SK-N-SH (cell line): ENCODE results near the gene NLGN2. TPM values are rescaled to one million over a fixed set of nuclear protein-coding genes. Genes with fewer than 3 reads are reported as not detected.

Source experiments
- CTCF ChIA-PET: fragments of 300-600, 350-600 bp; formaldehyde crosslinking; extraction: SDS; loops from one replicate; lab custom pipeline; 2021; lab: Yijun Ruan, JAX
- POLR2A ChIA-PET: fragments of 350-600 bp; sonication (Branson Sonifier 250); formaldehyde crosslinking; extraction: SDS; loops from one replicate; lab custom pipeline; 2020; ENCODE audit warnings: antibody characterized with exemption, inconsistent platforms; lab: Yijun Ruan, JAX
- DNase-seq: peaks from one replicate; pipeline ENCODE4 v3.0.0; 2012
- H2AFZ ChIP-seq: fragments of 200-600 bp; sonication (generic); 2 replicates; pipeline ENCODE4 v1.8.1; 2016; ENCODE audit warnings: antibody characterized with exemption, mild to moderate bottlenecking, low read depth
- H3F3A ChIP-seq: fragments of 200-600 bp; sonication (generic); replicated peaks from 2 replicates; pipeline ENCODE3; 2016; ENCODE audit warnings: antibody characterized with exemption, mild to moderate bottlenecking; ENCODE audit not compliant: insufficient read depth
- H3K27ac ChIP-seq, 2 experiments: fragments of 200-500 bp in 1 of 2; fragments of 200-600 bp in 1 of 2; sonication (Bioruptor generic) in 1 of 2; sonication (generic), shearing (Covaris generic) in 1 of 2; 2 replicates each; pipeline versions ENCODE4 v1.5.1 to v1.6.1; 2014 to 2016; ENCODE audit warnings: low read depth in 2 of 2, inconsistent platforms in 1 of 2, low read length in 1 of 2, mild to moderate bottlenecking in 1 of 2, mixed read lengths in 1 of 2
- H3K27me3 ChIP-seq: fragments of 200-600 bp; sonication (generic), shearing (Covaris generic); 2 replicates; pipeline ENCODE4 v1.6.1; 2016; ENCODE audit warnings: mixed run types; ENCODE audit not compliant: insufficient read depth
- H3K36me3 ChIP-seq, 2 experiments: fragments of 200-500 bp in 1 of 2; fragments of 200-600 bp in 1 of 2; sonication (Bioruptor generic) in 1 of 2; sonication (generic) in 1 of 2; replicated peaks in 1 of 2; 2 replicates each; pipeline versions ENCODE3 to v1.5.1; 2014 to 2016; ENCODE audit warnings: low read length in 1 of 2, mild to moderate bottlenecking in 1 of 2; ENCODE audit not compliant: insufficient read depth in 2 of 2, control insufficient read depth in 1 of 2
- H3K4me1 ChIP-seq, 2 experiments: fragments of 200-500 bp in 1 of 2; fragments of 200-600 bp in 1 of 2; sonication (Bioruptor generic) in 1 of 2; sonication (generic), shearing (Covaris generic) in 1 of 2; 2 replicates each; pipeline versions ENCODE4 v1.5.1 to v1.6.1; 2014 to 2016; ENCODE audit warnings: low read depth in 1 of 2, low read length in 1 of 2, mixed run types in 1 of 2; ENCODE audit not compliant: insufficient read depth in 2 of 2, control insufficient read depth in 1 of 2
- H3K4me2 ChIP-seq: fragments of 200-600 bp; sonication (generic), shearing (Covaris generic); 2 replicates; pipeline ENCODE4 v1.6.1; 2017; ENCODE audit warnings: mixed run types
- H3K4me3 ChIP-seq, 2 experiments: fragments of 200-500 bp in 1 of 2; fragments of 200-600 bp in 1 of 2; sonication (Bioruptor generic) in 1 of 2; sonication (generic), shearing (Covaris generic) in 1 of 2; 2 replicates each; pipeline versions ENCODE4 v1.5.1 to v1.8.1; 2014 to 2016; ENCODE audit warnings: low read depth in 2 of 2, inconsistent platforms in 1 of 2, low read length in 1 of 2, mild to moderate bottlenecking in 1 of 2, mixed read lengths in 1 of 2, moderate library complexity in 1 of 2
- H3K79me2 ChIP-seq: fragments of 200-600 bp; sonication (generic); 2 replicates; pipeline ENCODE4 v1.8.1; 2017; ENCODE audit warnings: mild to moderate bottlenecking; ENCODE audit not compliant: insufficient read depth
- H3K9ac ChIP-seq: fragments of 200-600 bp; sonication (generic); 2 replicates; pipeline ENCODE4 v1.6.1; 2017; ENCODE audit warnings: mixed run types
- H3K9me2 ChIP-seq: fragments of 200-600 bp; sonication (generic); 2 replicates; pipeline ENCODE4 v1.6.1; 2017; ENCODE audit warnings: mixed run types
- H3K9me3 ChIP-seq: fragments of 200-600 bp; sonication (generic); 2 replicates; pipeline ENCODE4 v1.6.1; 2017; ENCODE audit warnings: mixed run types, mild to moderate bottlenecking, moderate library complexity
- H4K20me1 ChIP-seq: fragments of 200-600 bp; sonication (generic); 2 replicates; pipeline ENCODE4 v1.6.1; 2017; ENCODE audit warnings: mild to moderate bottlenecking, mixed run types; ENCODE audit not compliant: insufficient read depth
- ELF1 ChIP-seq: IDR thresholded peaks from 2 replicates; pipeline ENCODE4 v1.4.0; 2012
- EZH2phosphoT487 ChIP-seq: fragments of 200-600 bp; sonication (generic); IDR thresholded peaks from 2 replicates; pipeline ENCODE4 v1.6.1; 2017; ENCODE audit warnings: low read depth, mixed run types, mild to moderate bottlenecking, antibody characterized with exemption, moderate library complexity, borderline replicate concordance
- FOXJ3 ChIP-seq: sonication (generic); formaldehyde crosslinking; IDR thresholded peaks from 2 replicates; pipeline ENCODE4 v1.5.1; 2020; ENCODE audit warnings: mild to moderate bottlenecking, missing genetic modification reagents
- FOXM1 ChIP-seq: IDR thresholded peaks from 2 replicates; pipeline ENCODE4 v1.4.0; 2012; ENCODE audit warnings: low read depth, mild to moderate bottlenecking
- GABPA ChIP-seq: IDR thresholded peaks from 2 replicates; pipeline ENCODE4 v1.4.0; 2012; ENCODE audit warnings: low read depth, mild to moderate bottlenecking
- MAX ChIP-seq: IDR thresholded peaks from 2 replicates; pipeline ENCODE4 v1.4.0; 2012; ENCODE audit warnings: low read depth
- MEF2A ChIP-seq: IDR thresholded peaks from 2 replicates; pipeline ENCODE4 v1.4.0; 2012; ENCODE audit warnings: low read depth, borderline replicate concordance
- RAD21 ChIP-seq: IDR thresholded peaks from 2 replicates; pipeline ENCODE4 v1.6.1; 2012; ENCODE audit warnings: mild to moderate bottlenecking, low read length
- REST ChIP-seq: IDR thresholded peaks from 2 replicates; pipeline ENCODE4 v1.6.1; 2012; ENCODE audit warnings: mild to moderate bottlenecking, low read depth, low read length, moderate library complexity
- RXRA ChIP-seq: IDR thresholded peaks from 2 replicates; pipeline ENCODE4 v1.4.0; 2012; ENCODE audit warnings: low read depth, mild to moderate bottlenecking, borderline replicate concordance
- SIN3A ChIP-seq: IDR thresholded peaks from 2 replicates; pipeline ENCODE4 v1.6.1; 2012; ENCODE audit warnings: low read depth, mild to moderate bottlenecking, low read length, moderate library complexity, borderline replicate concordance
- SMC3 ChIP-seq: IDR thresholded peaks from 2 replicates; pipeline ENCODE4 v1.6.1; 2012; ENCODE audit warnings: low read depth, low read length, improper control_type of control experiment
- TEAD4 ChIP-seq: IDR thresholded peaks from 2 replicates; pipeline ENCODE4 v1.4.0; 2012; ENCODE audit warnings: mild to moderate bottlenecking, borderline replicate concordance; ENCODE audit not compliant: insufficient read depth
- YY1 ChIP-seq: IDR thresholded peaks from 2 replicates; pipeline ENCODE4 v1.4.0; 2012; ENCODE audit warnings: low read depth, mild to moderate bottlenecking
- ZBTB33 ChIP-seq: IDR thresholded peaks from 2 replicates; pipeline ENCODE4 v1.4.0; 2012; ENCODE audit warnings: low read depth, borderline replicate concordance
- WGBS: methylation state at CpG from one replicate; pipeline ENCODE4 v1.1.6; 2017; ENCODE audit warnings: low lambda C conversion rate; 5-methylcytosine and 5-hydroxymethylcytosine counted together
- polyA plus RNA-seq, 3 experiments: library from polyadenylated mRNA; depleted of rRNA; stranded (reverse); fragments of >200 nt; gene quantifications; 2 replicates each; pipeline ENCODE4 v1.2.3, GENCODE V29; 2012
- TF ChIP-seq, protein P1 (sequence below): fragments of 200-600 bp; sonication (generic); IDR thresholded peaks from 2 replicates; pipeline ENCODE4 v1.6.1; 2017; ENCODE audit warnings: antibody characterized with exemption, mild to moderate bottlenecking, moderate library complexity
- TF ChIP-seq, protein P2 (sequence below): fragments of 150-350 bp; IDR thresholded peaks from 2 replicates; pipeline ENCODE4 v1.6.1; 2016; ENCODE audit warnings: mild to moderate bottlenecking, low read depth, low read length

Gene NLGN2
- polyA plus RNA-seq, 1 of the 3 experiments (the other 2 are of a cell fraction), result 29.9 TPM

- no peak for TF ChIP-seq FOXJ3 (CRISPR knock-in tag)
These were observed 55.8 kb downstream of the NLGN2 start (continued) for GRCh38 chr17:7463372-7463846.

DNA sequence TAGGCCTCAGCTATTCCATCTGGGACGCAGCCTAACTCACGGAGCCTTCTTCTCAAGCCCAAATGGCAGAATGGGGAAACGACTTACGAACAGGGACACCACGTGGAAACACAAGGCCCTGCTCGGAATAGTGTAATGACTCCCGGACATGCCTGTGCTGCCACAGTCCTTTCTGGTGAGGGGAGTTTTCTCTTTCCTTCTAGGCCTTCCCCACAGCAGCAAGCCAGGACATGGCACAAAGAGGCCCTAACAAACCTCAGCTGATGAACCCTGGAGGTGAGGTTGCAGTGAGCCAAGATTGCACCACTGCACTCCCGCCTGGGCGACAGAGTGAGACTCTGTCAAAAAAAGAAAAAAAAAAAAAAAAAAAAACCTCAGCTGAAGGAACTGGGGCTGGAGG, 56.4 kb downstream of the NLGN2 start:
- CTCF ChIA-PET, result interaction anchor here (1.1 kb wide), 1 partner anchor 16 kb away, joined by 3 read pairs; the partner anchor contains the start of gene ZBTB4

More for the DNA sequence above, 56.4 kb downstream of the NLGN2 start:
- Histone ChIP-seq H2AFZ (no peak overlapping the region), H3K27ac (no peak overlapping the region), H3K4me3 (no peak overlapping the region), H3K9ac (no peak overlapping the region), H3K9me2 (no peaks in the 10 kb centered on the region), H3K27me3 (no peaks in the 10 kb centered on the region), H3K4me1 (peaks cover 4 to 12% of the 10 kb centered on the region in 2 experiments; a peak in 1 of 4 replicates), H4K20me1 (0 out of 2 replicates have a peak, but pooled peaks cover 7% of the 10 kb centered on the region), H3K9me3 (no peaks in the 10 kb centered on the region), H3K79me2 (peaks cover 30% of the 10 kb centered on the region), H3K4me2 (no peak overlapping the region), H3F3A (peaks cover 11% of the 10 kb centered on the region), H3K36me3 (peaks cover 4 to 32% of the 10 kb centered on the region in 2 experiments)
- no peak for DNase-seq
- 97% methylated on average over 9 of the region's 9 CpGs for WGBS
- TF ChIP-seq ELF1, result no peak
- TF ChIP-seq FOXJ3 (CRISPR knock-in tag), result no peak
- no peak for TF ChIP-seq YY1
- no peak for TF ChIP-seq MEF2A
- no peak for TF ChIP-seq TEAD4
- TF ChIP-seq SIN3A, result no peak
- no peak for TF ChIP-seq REST
- TF ChIP-seq, protein P1, sequence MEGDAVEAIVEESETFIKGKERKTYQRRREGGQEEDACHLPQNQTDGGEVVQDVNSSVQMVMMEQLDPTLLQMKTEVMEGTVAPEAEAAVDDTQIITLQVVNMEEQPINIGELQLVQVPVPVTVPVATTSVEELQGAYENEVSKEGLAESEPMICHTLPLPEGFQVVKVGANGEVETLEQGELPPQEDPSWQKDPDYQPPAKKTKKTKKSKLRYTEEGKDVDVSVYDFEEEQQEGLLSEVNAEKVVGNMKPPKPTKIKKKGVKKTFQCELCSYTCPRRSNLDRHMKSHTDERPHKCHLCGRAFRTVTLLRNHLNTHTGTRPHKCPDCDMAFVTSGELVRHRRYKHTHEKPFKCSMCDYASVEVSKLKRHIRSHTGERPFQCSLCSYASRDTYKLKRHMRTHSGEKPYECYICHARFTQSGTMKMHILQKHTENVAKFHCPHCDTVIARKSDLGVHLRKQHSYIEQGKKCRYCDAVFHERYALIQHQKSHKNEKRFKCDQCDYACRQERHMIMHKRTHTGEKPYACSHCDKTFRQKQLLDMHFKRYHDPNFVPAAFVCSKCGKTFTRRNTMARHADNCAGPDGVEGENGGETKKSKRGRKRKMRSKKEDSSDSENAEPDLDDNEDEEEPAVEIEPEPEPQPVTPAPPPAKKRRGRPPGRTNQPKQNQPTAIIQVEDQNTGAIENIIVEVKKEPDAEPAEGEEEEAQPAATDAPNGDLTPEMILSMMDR, result no peak
- TF ChIP-seq MAX, result no peak
- TF ChIP-seq RAD21, result no peak
- no peak for TF ChIP-seq SMC3
- no peak for TF ChIP-seq RXRA
- no peak for TF ChIP-seq GABPA
- no peak for TF ChIP-seq FOXM1
- TF ChIP-seq ZBTB33, result no peak
- TF ChIP-seq, protein P2, sequence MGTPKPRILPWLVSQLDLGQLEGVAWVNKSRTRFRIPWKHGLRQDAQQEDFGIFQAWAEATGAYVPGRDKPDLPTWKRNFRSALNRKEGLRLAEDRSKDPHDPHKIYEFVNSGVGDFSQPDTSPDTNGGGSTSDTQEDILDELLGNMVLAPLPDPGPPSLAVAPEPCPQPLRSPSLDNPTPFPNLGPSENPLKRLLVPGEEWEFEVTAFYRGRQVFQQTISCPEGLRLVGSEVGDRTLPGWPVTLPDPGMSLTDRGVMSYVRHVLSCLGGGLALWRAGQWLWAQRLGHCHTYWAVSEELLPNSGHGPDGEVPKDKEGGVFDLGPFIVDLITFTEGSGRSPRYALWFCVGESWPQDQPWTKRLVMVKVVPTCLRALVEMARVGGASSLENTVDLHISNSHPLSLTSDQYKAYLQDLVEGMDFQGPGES, result no peak
- TF ChIP-seq EZH2phosphoT487, result no peak
- POLR2A ChIA-PET, result interaction anchor here (0.7 kb wide), 1 partner anchor 15 kb away, joined by 3 read pairs; the partner anchor contains the start of gene ZBTB4
